ENCODE data around the gene TAT.

- TF ChIP-seq CTCF (IDR thresholded peaks at IDR 0.05), result no peak
- no peak for TF ChIP-seq ZNF263 (CRISPR knock-in tag; IDR thresholded peaks at IDR 0.05; ENCODE audit: low read depth)
- TF ChIP-seq HMGXB4 (CRISPR knock-in tag; IDR thresholded peaks at IDR 0.05), result no peak
- no peak for TF ChIP-seq USF2 (CRISPR knock-in tag; IDR thresholded peaks at IDR 0.05)
- TF ChIP-seq MXD4 (CRISPR knock-in tag; IDR thresholded peaks at IDR 0.05; ENCODE audit: borderline replicate concordance), result no peak
- no peak for TF ChIP-seq TCF7 (CRISPR knock-in tag; IDR thresholded peaks at IDR 0.05; ENCODE audit: low read depth)
- no peak for TF ChIP-seq RELA (CRISPR knock-in tag; IDR thresholded peaks at IDR 0.05; ENCODE audit: borderline replicate concordance)
- TF ChIP-seq E2F1 (CRISPR knock-in tag; IDR thresholded peaks at IDR 0.05), result no peak
- TF ChIP-seq STAT6 (CRISPR knock-in tag; conservative IDR thresholded peaks at IDR 0.05; ENCODE audit: low read depth), result no peak
- TF ChIP-seq SP1 (CRISPR knock-in tag; conservative IDR thresholded peaks at IDR 0.05), result no peak
- TF ChIP-seq ZNF138 (CRISPR knock-in tag; conservative IDR thresholded peaks at IDR 0.05), result no peak
- TF ChIP-seq ELF4 (CRISPR knock-in tag; IDR thresholded peaks at IDR 0.05; ENCODE audit: low read depth), result no peak
Measured at GRCh38 chr16:71565812-71566700, 10.8 kb downstream of the TAT start.
